Skeletal muscle satellite cell (primary cell): ENCODE data around the gene SAMD1.
"Not testable (repeated sequence)": the region's sequence is repeated elsewhere in the genome, so short reads cannot be mapped to it uniquely, and the experiment has no call there.

Experiments
- H3K27me3 ChIP-seq: 2 replicates; pipeline ENCODE4 v1.7.0; 2013; ENCODE audit warnings: low read length; ENCODE audit not compliant: control insufficient read depth, insufficient read depth
- H3K36me3 ChIP-seq: 2 replicates; pipeline ENCODE4 v1.7.0; 2013; ENCODE audit warnings: mild to moderate bottlenecking, control low read depth, low read length; ENCODE audit not compliant: insufficient read depth
- H3K4me1 ChIP-seq: 2 replicates; pipeline ENCODE4 v1.7.0; 2013; ENCODE audit warnings: low read length; ENCODE audit not compliant: control insufficient read depth, insufficient read depth
- H3K4me2 ChIP-seq: 2 replicates; pipeline ENCODE4 v1.7.0; 2013; ENCODE audit warnings: mild to moderate bottlenecking, low read length
- H3K4me3 ChIP-seq: 2 replicates; pipeline ENCODE4 v1.7.0; 2013; ENCODE audit warnings: low read length
- H3K9ac ChIP-seq: 2 replicates; pipeline ENCODE4 v1.7.0; 2013; ENCODE audit warnings: mild to moderate bottlenecking, low read depth, low read length, moderate library complexity
- H3K9me3 ChIP-seq: replicated peaks from 2 replicates; pipeline ENCODE4 v1.7.0; 2013; ENCODE audit warnings: mild to moderate bottlenecking, control low read depth, low read length

Gene SAMD1

DNA sequence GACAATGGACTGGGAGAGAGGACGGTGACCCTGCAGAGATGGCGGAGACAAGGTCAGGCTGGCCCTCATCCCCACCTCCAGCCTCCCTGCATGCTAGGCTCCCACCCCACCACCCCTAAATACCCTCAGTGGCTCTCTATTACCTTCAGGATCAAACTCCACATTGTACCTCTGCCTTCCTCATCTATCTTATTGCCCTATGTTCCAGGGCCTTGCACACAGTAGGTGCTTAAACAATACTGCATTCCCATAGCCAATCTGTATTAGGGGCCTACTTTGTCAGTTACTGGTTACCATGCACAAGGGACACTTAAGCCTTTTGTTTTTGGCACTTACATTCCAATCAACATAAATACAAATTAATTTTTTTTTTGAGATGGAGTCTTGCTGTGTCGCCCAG, 35.2 kb downstream of the SAMD1 start:
- Histone ChIP-seq H3K36me3 (no peaks in the 10 kb centered on the region), H3K9me3 (no peaks in the 10 kb centered on the region), H3K4me3 (no peak overlapping the region), H3K4me2 (no peak overlapping the region), H3K4me1 (no peaks in the 10 kb centered on the region), H3K9ac (no peak overlapping the region), H3K27me3 (peaks cover 25% of the 10 kb centered on the region)

DNA sequence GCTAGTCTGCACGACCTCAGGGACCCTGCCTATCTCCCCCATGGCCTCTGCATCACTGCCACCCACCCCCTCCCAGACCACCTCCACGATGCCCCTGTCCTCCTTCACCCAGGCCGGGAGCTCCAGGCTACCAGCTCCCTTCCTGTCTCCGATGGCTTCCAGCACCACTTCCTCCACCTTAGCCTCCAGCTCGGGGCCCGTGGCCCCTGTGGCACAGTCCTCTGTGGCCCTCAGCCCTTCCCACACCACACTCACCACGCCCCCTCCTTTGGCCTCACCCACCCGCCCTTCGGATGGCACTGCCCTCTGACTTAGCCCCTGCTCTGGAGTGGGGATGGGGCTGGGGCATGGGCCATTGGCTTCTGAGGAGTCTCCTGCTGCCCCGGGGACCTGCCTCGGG, 35.8 kb downstream of the SAMD1 start:
- Histone ChIP-seq H3K27me3 (peaks cover 18% of the 10 kb centered on the region), H3K9ac (no peak overlapping the region), H3K4me1 (no peaks in the 10 kb centered on the region), H3K9me3 (no peaks in the 10 kb centered on the region), H3K4me2 (no peak overlapping the region), H3K4me3 (no peak overlapping the region), H3K36me3 (no peaks in the 10 kb centered on the region)

DNA sequence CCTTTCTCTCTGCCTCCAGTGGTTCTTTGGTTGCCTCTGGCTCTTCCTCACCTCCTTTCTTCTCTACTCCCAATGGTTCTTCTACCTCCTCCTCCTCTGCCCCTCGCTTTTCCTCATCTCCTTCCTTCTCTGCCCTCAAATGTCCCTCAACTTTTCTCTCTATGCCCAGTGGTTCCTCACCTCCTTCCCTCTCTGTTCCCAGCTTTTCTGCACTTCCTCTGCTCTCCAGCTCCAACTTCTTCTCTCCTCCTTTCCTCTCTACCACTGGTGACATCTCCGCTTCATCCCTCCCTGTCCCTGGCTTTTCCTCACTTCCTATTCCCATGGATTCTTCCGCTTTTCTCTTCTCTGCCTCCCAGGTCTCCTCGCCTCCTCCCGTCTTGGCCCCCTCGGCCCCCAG, 36.5 kb downstream of the SAMD1 start:
- Histone ChIP-seq H3K4me3 (no peak overlapping the region), H3K27me3 (peaks cover 12% of the 10 kb centered on the region), H3K9me3 (no peaks in the 10 kb centered on the region), H3K4me2 (no peak overlapping the region), H3K36me3 (no peaks in the 10 kb centered on the region), H3K9ac (no peak overlapping the region), H3K4me1 (no peaks in the 10 kb centered on the region)

DNA sequence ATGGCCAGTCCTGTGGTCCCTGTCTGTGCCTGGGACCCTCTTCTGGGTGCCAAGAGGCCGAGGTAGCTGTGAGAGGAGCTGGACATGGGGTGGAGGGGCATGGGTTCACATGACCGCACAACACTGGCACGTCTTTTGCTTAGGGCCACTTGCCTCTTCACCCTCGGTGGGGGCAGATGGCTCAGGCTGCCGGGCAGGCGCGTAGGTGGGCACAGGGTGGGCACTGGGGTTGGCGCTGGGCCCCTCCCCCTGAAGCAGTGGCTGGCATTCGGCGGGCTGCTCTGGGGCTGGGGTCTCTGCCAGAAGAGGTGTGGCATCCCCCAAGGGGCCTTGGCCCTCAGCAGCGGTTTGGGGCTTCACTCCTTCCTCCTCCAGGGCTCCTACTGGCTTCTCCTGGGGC, 37.1 kb downstream of the SAMD1 start:
- no peak overlapping the region for H3K9ac ChIP-seq
- no peak overlapping the region for H3K4me3 ChIP-seq
- no peaks in the 10 kb centered on the region for H3K4me1 ChIP-seq
- H3K9me3 ChIP-seq: no peaks in the 10 kb centered on the region
- H3K4me2 ChIP-seq: no peak overlapping the region
- H3K36me3 ChIP-seq: no peaks in the 10 kb centered on the region
- peaks cover 6% of the 10 kb centered on the region for H3K27me3 ChIP-seq

- peaks cover under 1% of the 10 kb centered on the region for H3K27me3 ChIP-seq
- H3K9me3 ChIP-seq: no peaks in the 10 kb centered on the region
- no peak overlapping the region for H3K9ac ChIP-seq
- H3K4me2 ChIP-seq: no peak overlapping the region
- H3K4me1 ChIP-seq: no peaks in the 10 kb centered on the region
- no peak overlapping the region for H3K4me3 ChIP-seq
- H3K36me3 ChIP-seq: no peaks in the 10 kb centered on the region
Observed at GRCh38 chr19:14053032-14053431, 37.5 kb downstream of the SAMD1 start.

DNA sequence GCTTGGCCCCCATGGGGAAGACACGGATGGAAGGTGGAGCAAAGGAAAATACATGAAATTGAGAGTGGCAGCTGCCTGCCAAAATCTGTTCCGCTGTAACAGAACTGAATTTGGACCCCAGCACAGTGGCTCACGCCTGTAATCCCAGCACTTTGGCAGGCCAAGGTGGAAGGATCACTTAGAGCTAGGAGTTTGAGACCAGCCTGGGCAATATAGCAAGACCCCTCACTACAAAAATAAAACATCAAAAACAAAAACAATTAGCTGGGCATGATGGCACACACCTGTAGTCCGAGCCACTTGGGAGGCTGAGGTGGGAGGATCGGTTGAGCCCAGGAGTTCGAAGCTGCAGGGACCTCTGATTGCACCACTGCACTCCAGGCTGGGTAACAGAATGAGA, 38.1 kb downstream of the SAMD1 start:
- Histone ChIP-seq H3K27me3 (no peaks in the 10 kb centered on the region), H3K9ac (no peak overlapping the region), H3K9me3 (no peaks in the 10 kb centered on the region), H3K4me2 (no peak overlapping the region), H3K36me3 (no peaks in the 10 kb centered on the region), H3K4me3 (no peak overlapping the region), H3K4me1 (no peaks in the 10 kb centered on the region)

- no peaks in the 10 kb centered on the region for H3K27me3 ChIP-seq
- no peaks in the 10 kb centered on the region for H3K36me3 ChIP-seq
- H3K9ac ChIP-seq: no peak overlapping the region
- no peaks in the 10 kb centered on the region for H3K9me3 ChIP-seq
- no peak overlapping the region for H3K4me2 ChIP-seq
- no peaks in the 10 kb centered on the region for H3K4me1 ChIP-seq
- H3K4me3 ChIP-seq: no peak overlapping the region
Observed at GRCh38 chr19:14051980-14052379, 38.6 kb downstream of the SAMD1 start.

DNA sequence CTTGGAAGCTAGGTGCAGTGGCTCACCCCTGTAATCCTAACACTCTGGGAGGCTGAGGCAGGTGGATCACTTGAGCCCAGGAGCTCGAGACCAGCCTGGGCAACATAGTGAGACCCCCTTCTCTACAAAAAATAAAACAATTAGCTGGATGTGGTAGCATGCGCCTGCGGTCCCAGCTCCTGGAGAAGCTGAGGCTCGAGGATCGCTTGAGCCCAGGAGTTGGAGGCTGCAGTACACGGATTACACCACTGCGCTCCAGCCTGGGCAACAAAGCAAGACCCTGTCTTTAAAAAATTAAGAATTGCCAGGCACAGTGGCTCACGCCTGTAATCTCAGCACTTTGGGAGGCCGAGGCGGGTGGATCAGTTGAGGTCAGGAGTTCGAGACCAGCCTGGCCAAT, 39.6 kb downstream of the SAMD1 start:
- not testable (repeated sequence) for H3K4me1 ChIP-seq, H3K36me3 ChIP-seq, H3K9ac ChIP-seq, H3K4me2 ChIP-seq, H3K27me3 ChIP-seq, H3K9me3 ChIP-seq, H3K4me3 ChIP-seq

DNA sequence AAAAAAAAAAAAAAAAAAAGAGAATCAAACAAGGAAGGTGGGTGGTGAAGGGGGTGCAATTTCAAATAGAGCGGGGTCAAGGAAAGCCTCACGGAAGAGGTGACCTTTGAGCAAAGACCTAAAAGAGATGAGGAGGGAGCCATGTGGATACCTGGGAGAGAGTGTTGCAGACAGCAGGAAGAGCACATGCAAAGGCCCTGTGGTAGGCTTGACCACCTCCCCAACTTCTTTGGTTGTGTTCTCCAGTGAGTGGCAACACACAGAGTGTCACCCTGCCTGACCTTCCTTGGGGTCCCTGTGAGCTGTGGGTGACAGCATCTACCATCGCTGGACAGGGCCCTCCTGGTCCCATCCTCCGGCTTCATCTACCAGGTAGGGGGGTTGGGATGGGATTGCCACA, 40.0 kb downstream of the SAMD1 start:
- Histone ChIP-seq H3K4me1 (no peaks in the 10 kb centered on the region), H3K4me3 (no peak overlapping the region), H3K4me2 (no peak overlapping the region), H3K27me3 (no peaks in the 10 kb centered on the region), H3K9ac (no peak overlapping the region), H3K36me3 (no peaks in the 10 kb centered on the region), H3K9me3 (no peaks in the 10 kb centered on the region)

DNA sequence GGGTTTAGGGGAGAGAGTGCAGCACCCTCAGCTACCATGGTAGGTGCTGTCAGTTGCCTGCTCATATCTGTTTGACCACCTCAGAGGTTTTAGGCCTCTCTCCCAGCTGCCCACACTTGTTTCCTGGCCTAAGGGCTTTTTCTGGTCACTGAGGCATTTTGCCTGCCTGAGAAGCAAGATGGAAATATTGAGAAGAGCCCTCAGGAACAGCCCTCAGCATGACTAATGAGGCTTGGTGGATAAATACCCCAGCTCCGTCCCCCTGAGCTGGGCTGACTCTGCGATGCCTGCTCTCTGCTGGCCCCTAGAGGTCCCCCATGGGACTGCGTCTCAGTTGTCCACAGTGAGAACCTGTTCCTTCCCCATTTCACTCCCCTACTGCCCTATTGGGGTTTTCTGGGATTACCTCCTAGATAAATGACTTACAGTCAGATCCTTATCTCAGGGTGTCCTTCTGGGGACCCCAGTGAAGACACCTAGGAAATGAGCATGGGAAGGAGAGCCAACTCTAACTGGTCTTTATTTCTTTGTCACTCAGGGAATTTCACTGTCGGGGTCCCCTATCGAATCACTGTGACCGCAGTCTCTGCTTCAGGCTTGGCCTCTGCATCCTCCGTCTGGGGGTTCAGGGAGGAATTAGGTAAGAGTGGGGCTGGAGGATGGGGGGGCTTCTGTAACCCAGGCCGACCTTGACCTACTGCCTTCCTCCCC, 42.0 kb downstream of the SAMD1 start:
- H3K36me3 ChIP-seq: no peaks in the 10 kb centered on the region
- H3K27me3 ChIP-seq: no peaks in the 10 kb centered on the region
- H3K9ac ChIP-seq: no peak overlapping the region
- H3K4me3 ChIP-seq: no peak overlapping the region
- no peaks in the 10 kb centered on the region for H3K4me1 ChIP-seq
- no peaks in the 10 kb centered on the region for H3K9me3 ChIP-seq
- H3K4me2 ChIP-seq: no peak overlapping the region

- not testable (repeated sequence) for H3K9ac ChIP-seq, H3K9me3 ChIP-seq, H3K4me1 ChIP-seq, H3K4me2 ChIP-seq, H3K27me3 ChIP-seq, H3K36me3 ChIP-seq, H3K4me3 ChIP-seq
Observed at GRCh38 chr19:14047866-14048265, 42.7 kb downstream of the SAMD1 start.

- H3K27me3 ChIP-seq, H3K9ac ChIP-seq, H3K36me3 ChIP-seq, H3K4me3 ChIP-seq, H3K9me3 ChIP-seq, H3K4me1 ChIP-seq: not testable (repeated sequence)
- H3K4me2 ChIP-seq: peak overlapping the region; percentile 14
Observed at GRCh38 chr19:14042659-14043608, 47.6 kb downstream of the SAMD1 start.
